Stomach (tissue), 9 donors: Measurements from ENCODE around the gene RAI1. TPM values are rescaled to one million over a fixed set of nuclear protein-coding genes. Genes with fewer than 3 reads are reported as not detected.
A peak's percentile ranks its signal among the peaks of the same experiment; 100 is the strongest.

Source experiments
- DNase-seq, 2 donors: peaks; one replicate each; pipeline versions ENCODE4 v3.0.0 to v3.0.0-alpha.2; 2013 to 2019
- H3K27ac ChIP-seq, 5 donors: fragments of 200-600 bp in 4 of 5; sonication (generic) in 4 of 5; one replicate each; pipeline ENCODE4 v1.5.1; 2013 to 2019; ENCODE audit warnings: mild to moderate bottlenecking in 1 of 5, moderate library complexity in 1 of 5
- H3K27me3 ChIP-seq, 3 donors: fragments of 200-600 bp; sonication (generic); one replicate each; pipeline ENCODE4 v1.5.1; 2017 to 2019; ENCODE audit warnings: mixed run types in 1 of 3
- H3K36me3 ChIP-seq, 4 donors: fragments of 200-600 bp; sonication (generic); 1 replicate in 3 of 4; 2 replicates in 1 of 4; pipeline ENCODE4 v1.5.1; 2016 to 2019
- H3K4me1 ChIP-seq, 4 donors: fragments of 200-600 bp; sonication (generic); one replicate each; pipeline ENCODE4 v1.5.1; 2016 to 2019
- H3K4me3 ChIP-seq, 4 donors: fragments of 200-600 bp; sonication (generic) in 3 of 4; one replicate each; pipeline ENCODE4 v1.5.1; 2016 to 2019; ENCODE audit warnings: mild to moderate bottlenecking in 1 of 4
- H3K9me3 ChIP-seq, 4 donors: fragments of 200-600 bp; sonication (generic); one replicate each; pipeline ENCODE4 v1.5.1; 2016 to 2019
- CTCF ChIP-seq, 7 experiments: fragments of 450-650 bp in 4 of 7; fragments of 200-600 bp in 3 of 7; sonication (generic) in 3 of 7; IDR thresholded peaks; one replicate each; pipeline ENCODE4 v1.5.1; 2016 to 2019; ENCODE audit warnings: antibody characterized with exemption in 7 of 7, control low read depth in 2 of 7, mild to moderate bottlenecking in 1 of 7
- EP300 ChIP-seq: sonication (generic); formaldehyde crosslinking; IDR thresholded peaks from one replicate; pipeline ENCODE4 v1.6.1; 2017; ENCODE audit warnings: antibody characterized with exemption
- POLR2A ChIP-seq, 4 donors: fragments of 450-650 bp; IDR thresholded peaks; one replicate each; pipeline ENCODE4 v1.6.1; 2016; ENCODE audit warnings: antibody characterized with exemption in 4 of 4, control low read depth in 2 of 4, mild to moderate bottlenecking in 1 of 4, moderate library complexity in 1 of 4
- POLR2AphosphoS5 ChIP-seq, 3 donors: sonication (generic); formaldehyde crosslinking; IDR thresholded peaks; one replicate each; pipeline ENCODE4 v1.6.1; 2016; ENCODE audit warnings: antibody characterized with exemption in 3 of 3
- WGBS, 5 donors: extraction: QIAGEN DNeasy Blood & Tissue Kit in 3 of 5; methylation state at CpG; one replicate each; pipeline versions ENCODE4 v1.1.5 to v1.1.7; 2013 to 2018; 5-methylcytosine and 5-hydroxymethylcytosine counted together
- intact Hi-C: fragments of 100-400 bp; cut with DNase I; formaldehyde crosslinking; loops from one replicate; pipeline ENCODE4 v1.15.1; 2023; ENCODE audit warnings: low total_unique reads
- polyA plus RNA-seq, 3 donors: library from polyadenylated mRNA; stranded (reverse); fragments of 200-250 nt; gene quantifications; one replicate each; pipeline ENCODE4 v1.2.3, GENCODE V29; 2013
- total RNA-seq, 5 donors: library from RNA; depleted of rRNA; stranded (reverse); fragments of >200 nt; gene quantifications; one replicate each; pipeline versions ENCODE4 v1.1.0 to v1.2.3, GENCODE V29; 2014 to 2016
- donor health status: healthy with polysubstance abuse.
- donor health status: Bipolar disorder and iron deficiency.
- donor health status: healthy.

The RAI1 gene
- total and polyA plus RNA-seq, 8 donors, result 4.6 to 94.5 (median 28.3) TPM

- no peaks in the 10 kb centered on the region for H3K9me3 ChIP-seq
- WGBS, 5 donors, result 69 to 79% (median 75%) methylated on average over 2 of the region's 2 CpGs
- intact Hi-C loops, result no loop called here
- no peaks in the 10 kb centered on the region for H3K27me3 ChIP-seq
- DNase-seq, result no peak
- H3K27ac ChIP-seq, result peak overlapping the region; percentile 43 to 84 (median 70)
- TF ChIP-seq POLR2AphosphoS5 (IDR thresholded peaks at IDR 0.05) (no peak), EP300 (no peak), POLR2A (IDR thresholded peaks at IDR 0.05) (no peak), CTCF (IDR thresholded peaks at IDR 0.05) (no peak)
- H3K4me1 ChIP-seq, result peaks cover 66 to 96% (median 80%) of the 10 kb centered on the region in 4 donors
- peaks cover 0 to 9% (median 2%) of the 10 kb centered on the region in 4 donors for H3K36me3 ChIP-seq
- H3K4me3 ChIP-seq, result no peak overlapping the region
Observed at GRCh38 chr17:17830269-17830567, 149.0 kb downstream of the RAI1 start.

GRCh38 chr17:17830740-17831207 is 149.5 kb downstream of the RAI1 start:
- intact Hi-C loops, result no loop called here
- TF ChIP-seq POLR2A (IDR thresholded peaks at IDR 0.05) (no peak), EP300 (no peak), POLR2AphosphoS5 (IDR thresholded peaks at IDR 0.05) (peak in 1 of 3 donors; percentile 5), CTCF (IDR thresholded peaks at IDR 0.05) (no peak)
- peak in 1 of 2 donors; percentile 83 for DNase-seq
- Histone ChIP-seq H3K36me3 (peaks cover 0 to 9% (median 2%) of the 10 kb centered on the region in 4 donors), H3K27me3 (no peaks in the 10 kb centered on the region), H3K4me3 (no peak overlapping the region), H3K9me3 (no peaks in the 10 kb centered on the region), H3K27ac (peak overlapping the region; percentile 43 to 84 (median 70)), H3K4me1 (peaks cover 66 to 96% (median 80%) of the 10 kb centered on the region in 4 donors)
- WGBS, 5 donors, result 17 to 55% (median 29%) methylated on average over 2 to 6 of the region's 6 CpGs

GRCh38 chr17:17831208-17832031 is 150.2 kb downstream of the RAI1 start:
- no peaks in the 10 kb centered on the region for H3K9me3 ChIP-seq
- peak in 1 of 2 donors; percentile 84 for DNase-seq
- TF ChIP-seq POLR2A (IDR thresholded peaks at IDR 0.05), result no peak
- no peak for TF ChIP-seq CTCF (IDR thresholded peaks at IDR 0.05)
- TF ChIP-seq EP300, result no peak
- TF ChIP-seq POLR2AphosphoS5 (IDR thresholded peaks at IDR 0.05), result no peak
- WGBS, 5 donors, result 28 to 61% (median 58%) methylated on average over 12 of the region's 12 CpGs
- H3K27me3 ChIP-seq, result no peaks in the 10 kb centered on the region
- intact Hi-C loops, result no loop called here
- H3K27ac ChIP-seq, result peak overlapping the region; percentile 43 to 84 (median 70)
- peaks cover 0 to 9% (median 2%) of the 10 kb centered on the region in 4 donors for H3K36me3 ChIP-seq
- no peak overlapping the region for H3K4me3 ChIP-seq
- H3K4me1 ChIP-seq, result peaks cover 61 to 92% (median 77%) of the 10 kb centered on the region in 4 donors

- Histone ChIP-seq H3K27ac (peak overlapping the region; percentile 43 to 84 (median 70)), H3K9me3 (no peaks in the 10 kb centered on the region), H3K27me3 (no peaks in the 10 kb centered on the region), H3K4me1 (peaks cover 59 to 89% (median 75%) of the 10 kb centered on the region in 4 donors), H3K36me3 (peaks cover 0 to 7% (median 2%) of the 10 kb centered on the region in 4 donors), H3K4me3 (no peak overlapping the region)
- WGBS, 5 donors, result 78 to 96% (median 93%) methylated on average over 2 of the region's 2 CpGs
- TF ChIP-seq POLR2AphosphoS5 (IDR thresholded peaks at IDR 0.05), result no peak
- no peak for TF ChIP-seq CTCF (IDR thresholded peaks at IDR 0.05)
- no peak for TF ChIP-seq POLR2A (IDR thresholded peaks at IDR 0.05)
- no peak for TF ChIP-seq EP300
- no peak for DNase-seq
- intact Hi-C loops, result no loop called here
Observed at GRCh38 chr17:17832032-17832363, 150.7 kb downstream of the RAI1 start.
